D721Med (cell line): Measurements from ENCODE around the gene RAP1B.

Experiments used
- DNase-seq: peaks from one replicate; pipeline ENCODE4 v3.0.0; 2011; ENCODE audit warnings: low spot score; ENCODE audit not compliant: insufficient read length
- FAIRE-seq: peaks from 2 replicates; lab custom pipeline; 2011; peaks lifted over from hg19 to GRCh38; lab: Jason Lieb, UNC
- TF ChIP-seq, protein P1 (sequence below): IDR thresholded peaks from 2 replicates; pipeline ENCODE4 v1.5.1; 2012; ENCODE audit warnings: mild to moderate bottlenecking, control low read depth; ENCODE audit not compliant: insufficient read depth; ENCODE audit errors: missing control alignments

The RAP1B gene

DNA sequence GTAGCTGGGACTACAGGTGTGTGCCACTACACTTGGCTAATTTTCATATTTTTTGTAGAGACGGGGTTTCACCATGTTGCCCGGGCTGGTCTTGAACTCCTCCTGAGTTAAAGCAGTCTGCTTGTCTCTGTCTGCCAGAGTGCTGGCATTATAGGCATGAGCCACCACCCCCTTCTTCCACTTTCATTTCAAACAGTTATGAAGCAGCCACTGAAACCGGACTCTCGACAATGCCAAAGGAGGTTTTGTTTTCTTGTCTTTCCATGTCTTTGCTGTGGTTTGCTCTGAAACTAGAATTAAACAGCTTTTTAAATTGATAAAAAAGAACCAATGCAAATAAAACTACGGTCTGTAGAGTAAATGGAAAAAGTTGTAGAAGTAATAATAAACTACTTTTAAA is 30.4 kb downstream of the RAP1B start:
- no peak for FAIRE-seq
- TF ChIP-seq, protein P1, sequence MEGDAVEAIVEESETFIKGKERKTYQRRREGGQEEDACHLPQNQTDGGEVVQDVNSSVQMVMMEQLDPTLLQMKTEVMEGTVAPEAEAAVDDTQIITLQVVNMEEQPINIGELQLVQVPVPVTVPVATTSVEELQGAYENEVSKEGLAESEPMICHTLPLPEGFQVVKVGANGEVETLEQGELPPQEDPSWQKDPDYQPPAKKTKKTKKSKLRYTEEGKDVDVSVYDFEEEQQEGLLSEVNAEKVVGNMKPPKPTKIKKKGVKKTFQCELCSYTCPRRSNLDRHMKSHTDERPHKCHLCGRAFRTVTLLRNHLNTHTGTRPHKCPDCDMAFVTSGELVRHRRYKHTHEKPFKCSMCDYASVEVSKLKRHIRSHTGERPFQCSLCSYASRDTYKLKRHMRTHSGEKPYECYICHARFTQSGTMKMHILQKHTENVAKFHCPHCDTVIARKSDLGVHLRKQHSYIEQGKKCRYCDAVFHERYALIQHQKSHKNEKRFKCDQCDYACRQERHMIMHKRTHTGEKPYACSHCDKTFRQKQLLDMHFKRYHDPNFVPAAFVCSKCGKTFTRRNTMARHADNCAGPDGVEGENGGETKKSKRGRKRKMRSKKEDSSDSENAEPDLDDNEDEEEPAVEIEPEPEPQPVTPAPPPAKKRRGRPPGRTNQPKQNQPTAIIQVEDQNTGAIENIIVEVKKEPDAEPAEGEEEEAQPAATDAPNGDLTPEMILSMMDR = no peak
- no peak for DNase-seq

- DNase-seq (no peak), FAIRE-seq (no peak)
- TF ChIP-seq, protein P1 = no peak
Measured at GRCh38 chr12:68646484-68646883, 35.8 kb downstream of the RAP1B start.

GRCh38 chr12:68647507-68647906 is 36.8 kb downstream of the RAP1B start:
- DNase-seq (no peak), FAIRE-seq (no peak)
- TF ChIP-seq, protein P1 = no peak

DNA sequence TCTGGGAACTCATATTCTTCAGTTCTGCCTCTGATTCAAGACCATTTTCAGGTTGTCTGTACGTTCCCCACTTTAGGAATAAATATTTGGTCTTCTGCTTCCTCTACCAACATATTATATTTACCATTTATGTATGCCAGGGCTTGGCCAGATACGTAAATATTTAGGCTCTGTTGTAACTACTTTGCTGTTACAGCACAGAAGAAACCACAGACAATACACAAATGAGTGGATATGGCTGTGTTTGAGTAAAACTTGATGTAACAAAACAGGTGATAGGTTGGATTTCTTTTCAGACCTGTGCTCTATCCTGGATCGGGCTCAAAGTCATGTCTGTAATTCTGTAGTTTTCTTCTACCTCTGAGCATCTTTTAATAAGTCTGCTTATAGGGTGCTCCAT is 37.5 kb downstream of the RAP1B start:
- DNase-seq = no peak
- TF ChIP-seq, protein P1 = no peak
- FAIRE-seq = no peak

DNA sequence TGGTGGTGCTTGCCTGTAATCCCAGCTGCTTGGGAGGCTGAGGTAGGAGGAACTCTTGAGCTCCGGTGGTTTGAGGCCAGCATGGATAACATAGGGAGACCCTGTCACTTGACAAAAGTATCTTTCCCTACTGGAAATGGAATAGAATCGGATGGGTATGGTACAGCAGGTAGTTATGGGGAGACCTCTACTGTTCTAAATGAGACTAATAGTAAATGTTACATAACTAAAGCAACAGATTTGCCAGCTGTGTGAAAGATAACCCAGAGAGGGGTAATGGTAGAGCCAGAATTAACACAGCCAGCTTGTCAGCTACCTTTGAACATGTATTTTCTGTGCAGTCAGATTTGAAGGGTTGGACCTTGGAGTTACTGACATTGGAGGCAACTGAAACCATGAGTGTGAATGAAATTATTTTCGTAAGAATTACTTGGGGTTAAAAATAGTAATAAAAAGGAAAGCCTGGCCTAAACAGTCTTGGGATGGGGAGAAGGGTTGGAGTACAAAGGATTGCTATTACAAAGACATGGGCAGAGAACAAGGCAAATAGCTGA is 54.4 kb downstream of the RAP1B start:
- FAIRE-seq = no peak
- DNase-seq = no peak

GRCh38 chr12:68667291-68667690 is 56.6 kb downstream of the RAP1B start:
- DNase-seq (no peak), FAIRE-seq (no peak)
- TF ChIP-seq, protein P1 = no peak

More for the DNA sequence above, 54.4 kb downstream of the RAP1B start:
- TF ChIP-seq, protein P1 = peak; percentile 17

DNA sequence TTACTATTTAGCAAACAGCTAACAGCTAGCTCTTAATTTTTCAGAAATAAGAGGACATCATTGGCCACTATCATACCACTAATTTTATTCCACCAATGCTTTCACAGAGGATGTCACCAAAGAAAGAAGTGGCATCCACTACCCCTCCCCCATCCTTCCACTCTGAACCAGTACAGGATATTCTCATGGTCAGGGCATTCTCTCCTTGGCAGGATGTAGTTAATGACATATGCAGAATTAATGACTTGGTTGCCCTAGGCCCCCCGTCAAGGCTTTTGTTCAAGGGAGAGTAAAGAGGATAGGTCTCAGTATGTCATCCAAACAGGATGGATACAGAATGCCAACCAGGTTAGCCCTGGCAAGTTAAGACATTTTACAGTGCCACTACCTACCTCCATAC is 57.2 kb downstream of the RAP1B start:
- no peak for FAIRE-seq
- TF ChIP-seq, protein P1 = no peak
- no peak for DNase-seq
